Measurements from ENCODE around the gene NKPD1.

NKPD1 gene

DNA sequence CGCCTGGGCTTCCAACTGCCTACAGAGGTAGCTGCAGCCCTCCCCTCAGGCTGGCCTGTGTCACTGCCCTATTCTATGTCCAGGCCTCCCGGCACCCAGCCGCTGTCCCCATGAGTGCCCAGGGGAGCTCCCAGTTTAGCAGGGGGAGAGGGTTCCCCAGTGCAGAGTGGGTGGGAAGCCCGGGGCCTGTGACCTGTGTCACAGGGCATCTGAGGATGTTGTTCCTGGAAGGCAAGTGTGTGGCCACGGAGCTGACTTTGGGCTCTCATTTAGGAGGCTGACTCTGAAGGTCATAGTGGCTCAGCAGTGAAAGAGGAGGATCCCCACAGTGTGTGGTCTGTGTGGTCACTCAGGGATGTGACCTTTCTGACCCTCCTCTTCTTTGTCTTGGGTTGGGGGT is 42.7 kb downstream of the NKPD1 start:
- H3K4me3 ChIP-seq (replicated peaks; ENCODE audit: low read depth, low read length), result no peak overlapping the region
- TF ChIP-seq CTCF (IDR thresholded peaks at IDR 0.05; ENCODE audit: low read depth, low read length, missing control alignments), result no peak

GRCh38 chr19:45117671-45118070 is 43.1 kb downstream of the NKPD1 start:
- no peak for DNase-seq (ENCODE audit: extremely low read depth, low read depth)
- no peak for TF ChIP-seq CTCF (IDR thresholded peaks at IDR 0.05; ENCODE audit: low read depth, low read length, missing control alignments)
- no peak overlapping the region for H3K4me3 ChIP-seq (replicated peaks; ENCODE audit: low read depth, low read length)

More for the DNA sequence above, 42.7 kb downstream of the NKPD1 start:
- no peak for DNase-seq (ENCODE audit: extremely low read depth, low read depth)

GRCh38 chr19:45117167-45117594 is 43.6 kb downstream of the NKPD1 start:
- H3K4me3 ChIP-seq (replicated peaks; ENCODE audit: low read depth, low read length), result no peak overlapping the region
- no peak for DNase-seq (ENCODE audit: extremely low read depth, low read depth)
- TF ChIP-seq CTCF (IDR thresholded peaks at IDR 0.05; ENCODE audit: low read depth, low read length, missing control alignments), result no peak

DNA sequence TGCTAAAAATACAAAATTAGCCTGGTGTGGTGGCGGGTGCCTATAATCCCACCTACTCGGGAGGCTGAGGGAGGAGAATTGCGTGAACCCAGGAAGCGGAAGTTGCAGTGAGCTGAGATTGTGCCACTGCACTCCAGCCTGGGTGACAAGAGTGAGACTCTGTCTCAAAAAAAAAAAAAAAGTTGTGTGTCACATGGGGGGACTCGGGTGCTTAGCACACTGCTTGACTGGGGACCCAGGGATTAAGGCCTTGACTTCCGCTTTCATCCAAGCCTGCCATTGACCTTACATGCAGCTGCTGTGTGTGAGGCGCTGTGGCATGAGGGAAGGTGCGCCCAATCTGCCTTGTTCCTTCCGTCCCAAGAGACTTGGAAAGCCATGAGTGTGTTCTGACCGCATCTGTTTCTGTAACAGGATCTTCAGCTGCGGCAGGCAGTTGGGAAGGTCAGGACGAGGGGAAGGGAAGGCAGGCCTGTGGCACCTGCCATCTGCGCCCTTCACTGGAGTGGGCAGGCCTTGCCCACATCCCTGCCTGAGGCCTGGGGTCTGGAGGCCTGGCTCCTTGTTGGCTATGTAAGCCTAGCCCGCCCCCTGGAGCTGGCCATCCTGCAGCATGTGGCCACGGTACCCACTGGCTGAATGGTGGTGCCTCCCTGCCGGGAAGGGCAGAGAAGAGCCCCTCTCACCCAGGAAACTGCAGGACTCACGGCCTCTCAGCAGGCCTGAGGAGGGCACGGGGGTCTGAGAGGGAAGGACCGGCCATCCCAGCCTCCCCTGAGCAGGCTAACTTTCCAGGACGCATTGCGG is 44.8 kb downstream of the NKPD1 start:
- TF ChIP-seq CTCF (IDR thresholded peaks at IDR 0.05; ENCODE audit: low read depth, low read length, missing control alignments), result no peak
- no peak for DNase-seq (ENCODE audit: extremely low read depth, low read depth)
- no peak overlapping the region for H3K4me3 ChIP-seq (replicated peaks; ENCODE audit: low read depth, low read length)

DNA sequence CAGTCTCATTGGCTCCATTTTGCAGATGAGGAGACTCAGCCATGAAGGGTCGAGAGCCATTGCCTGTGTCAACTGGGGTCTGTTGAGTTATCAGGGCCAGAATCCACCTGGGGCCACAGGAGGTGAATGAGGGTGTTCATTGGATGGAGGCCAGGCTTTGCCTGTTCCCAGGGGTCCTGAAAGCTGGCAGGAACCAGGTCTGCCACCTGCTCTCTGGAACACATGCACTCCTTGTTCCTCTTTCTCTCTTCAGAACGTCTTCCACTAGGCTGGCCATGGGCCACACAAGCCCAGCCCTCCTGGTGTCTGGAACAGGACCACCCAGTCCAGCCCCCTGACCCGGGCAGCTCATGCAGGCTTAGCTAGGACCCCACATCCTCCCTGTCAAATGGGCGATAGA is 46.7 kb downstream of the NKPD1 start:
- DNase-seq (ENCODE audit: extremely low read depth, low read depth), result no peak

DNA sequence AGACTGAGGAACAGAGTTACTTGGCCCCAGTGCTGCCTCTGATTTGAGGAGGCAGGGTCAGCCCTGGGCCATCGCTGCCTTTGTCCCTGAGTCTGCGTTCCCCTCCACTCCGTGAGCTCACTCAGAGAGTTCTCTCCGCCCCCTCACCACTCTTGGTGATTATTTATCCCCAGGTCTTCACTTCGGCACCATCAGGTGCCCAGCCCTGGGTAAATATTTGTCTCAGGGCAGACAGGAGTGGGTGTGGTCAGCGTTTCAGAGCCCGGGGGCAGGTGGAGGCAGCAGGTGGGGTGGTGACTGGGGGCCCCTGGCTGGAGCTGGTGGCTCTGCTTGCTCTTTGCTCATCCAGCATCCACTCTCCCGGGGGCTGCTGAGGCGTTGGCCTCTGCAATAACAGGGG is 47.2 kb downstream of the NKPD1 start:
- no peak for DNase-seq (ENCODE audit: extremely low read depth, low read depth)
- no peak overlapping the region for H3K4me3 ChIP-seq (replicated peaks; ENCODE audit: low read depth, low read length)
- TF ChIP-seq CTCF (IDR thresholded peaks at IDR 0.05; ENCODE audit: low read depth, low read length, missing control alignments), result no peak

More for the DNA sequence above, 46.7 kb downstream of the NKPD1 start:
- no peak overlapping the region for H3K4me3 ChIP-seq (replicated peaks; ENCODE audit: low read depth, low read length)
- TF ChIP-seq CTCF (IDR thresholded peaks at IDR 0.05; ENCODE audit: low read depth, low read length, missing control alignments), result no peak

Measured in HFF-Myc (cell line).